Parathyroid adenoma (tissue), 2 donors: ENCODE measurements around the gene PROK1.
"Not testable (repeated sequence)": the region's sequence is repeated elsewhere in the genome, so short reads cannot be mapped to it uniquely, and the experiment has no call there.

Source experiments
- H2AFZ ChIP-seq: fragments of 300-600 bp; sonication (generic); one replicate; pipeline ENCODE4 v1.7.0; 2017; ENCODE audit warnings: antibody characterized with exemption, mild to moderate bottlenecking
- H3K27ac ChIP-seq: fragments of 300-600 bp; sonication (generic); one replicate; pipeline ENCODE4 v1.7.0; 2017
- H3K27me3 ChIP-seq: fragments of 300-600 bp; sonication (generic); one replicate; pipeline ENCODE4 v1.7.0; 2017; ENCODE audit warnings: low read length; ENCODE audit not compliant: control insufficient read depth, insufficient read depth
- H3K36me3 ChIP-seq: fragments of 300-600 bp; sonication (generic); one replicate; pipeline ENCODE4 v1.7.0; 2017; ENCODE audit warnings: low read length; ENCODE audit not compliant: control insufficient read depth, insufficient read depth
- H3K4me1 ChIP-seq: fragments of 300-600 bp; sonication (generic); one replicate; pipeline ENCODE4 v1.7.0; 2017; ENCODE audit warnings: control low read depth
- H3K4me2 ChIP-seq: fragments of 300-600 bp; sonication (generic); one replicate; pipeline ENCODE4 v1.7.0; 2017; ENCODE audit warnings: low read length
- H3K4me3 ChIP-seq: fragments of 300-600 bp; sonication (generic); one replicate; pipeline ENCODE4 v1.7.0; 2017; ENCODE audit warnings: low read depth, low read length
- H3K79me2 ChIP-seq: fragments of 300-600 bp; sonication (generic); one replicate; pipeline ENCODE4 v1.7.0; 2017; ENCODE audit warnings: control low read depth
- H3K9ac ChIP-seq: fragments of 300-600 bp; sonication (generic); one replicate; pipeline ENCODE4 v1.7.0; 2017; ENCODE audit warnings: mild to moderate bottlenecking
- H3K9me3 ChIP-seq: fragments of 300-600 bp; sonication (generic); one replicate; pipeline ENCODE4 v1.7.0; 2017; ENCODE audit warnings: low read length; ENCODE audit not compliant: control insufficient read depth
- TF ChIP-seq, protein P1 (sequence below): fragments of 300-600 bp; sonication (generic); IDR thresholded peaks from one replicate; pipeline ENCODE4 v1.7.0; 2017; ENCODE audit warnings: antibody characterized with exemption, mild to moderate bottlenecking
- donor health status: primary hyperparathyroidism.

Gene PROK1

DNA sequence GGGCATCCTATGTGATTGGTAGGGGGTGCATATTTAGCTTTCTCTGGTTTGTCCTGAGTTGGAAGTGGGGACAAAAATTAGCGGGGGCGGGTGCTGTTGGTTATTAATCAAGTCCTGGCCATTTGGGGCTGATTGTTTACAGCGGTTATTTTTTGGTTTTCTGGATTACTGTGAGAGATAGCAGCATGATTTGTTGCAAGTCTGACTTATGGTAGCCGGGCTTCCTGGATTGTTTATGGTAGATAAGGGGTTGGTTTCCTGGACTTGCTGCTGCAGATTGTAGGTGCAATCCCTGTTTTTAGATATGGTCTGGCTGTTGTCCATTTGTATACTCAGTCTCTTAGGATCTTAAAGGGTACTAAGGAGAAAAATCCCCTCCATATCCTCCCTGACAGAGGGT, 12.1 kb upstream of the PROK1 start:
- no peak overlapping the region for H3K27ac ChIP-seq
- no peaks in the 10 kb centered on the region for H3K27me3 ChIP-seq
- no peak overlapping the region for H3K9ac ChIP-seq
- H2AFZ ChIP-seq = no peak overlapping the region
- no peak overlapping the region for H3K4me2 ChIP-seq
- no peaks in the 10 kb centered on the region for H3K79me2 ChIP-seq
- TF ChIP-seq, protein P1, sequence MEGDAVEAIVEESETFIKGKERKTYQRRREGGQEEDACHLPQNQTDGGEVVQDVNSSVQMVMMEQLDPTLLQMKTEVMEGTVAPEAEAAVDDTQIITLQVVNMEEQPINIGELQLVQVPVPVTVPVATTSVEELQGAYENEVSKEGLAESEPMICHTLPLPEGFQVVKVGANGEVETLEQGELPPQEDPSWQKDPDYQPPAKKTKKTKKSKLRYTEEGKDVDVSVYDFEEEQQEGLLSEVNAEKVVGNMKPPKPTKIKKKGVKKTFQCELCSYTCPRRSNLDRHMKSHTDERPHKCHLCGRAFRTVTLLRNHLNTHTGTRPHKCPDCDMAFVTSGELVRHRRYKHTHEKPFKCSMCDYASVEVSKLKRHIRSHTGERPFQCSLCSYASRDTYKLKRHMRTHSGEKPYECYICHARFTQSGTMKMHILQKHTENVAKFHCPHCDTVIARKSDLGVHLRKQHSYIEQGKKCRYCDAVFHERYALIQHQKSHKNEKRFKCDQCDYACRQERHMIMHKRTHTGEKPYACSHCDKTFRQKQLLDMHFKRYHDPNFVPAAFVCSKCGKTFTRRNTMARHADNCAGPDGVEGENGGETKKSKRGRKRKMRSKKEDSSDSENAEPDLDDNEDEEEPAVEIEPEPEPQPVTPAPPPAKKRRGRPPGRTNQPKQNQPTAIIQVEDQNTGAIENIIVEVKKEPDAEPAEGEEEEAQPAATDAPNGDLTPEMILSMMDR = no peak
- H3K9me3 ChIP-seq = no peaks in the 10 kb centered on the region
- no peaks in the 10 kb centered on the region for H3K4me1 ChIP-seq
- no peak overlapping the region for H3K4me3 ChIP-seq
- no peaks in the 10 kb centered on the region for H3K36me3 ChIP-seq

DNA sequence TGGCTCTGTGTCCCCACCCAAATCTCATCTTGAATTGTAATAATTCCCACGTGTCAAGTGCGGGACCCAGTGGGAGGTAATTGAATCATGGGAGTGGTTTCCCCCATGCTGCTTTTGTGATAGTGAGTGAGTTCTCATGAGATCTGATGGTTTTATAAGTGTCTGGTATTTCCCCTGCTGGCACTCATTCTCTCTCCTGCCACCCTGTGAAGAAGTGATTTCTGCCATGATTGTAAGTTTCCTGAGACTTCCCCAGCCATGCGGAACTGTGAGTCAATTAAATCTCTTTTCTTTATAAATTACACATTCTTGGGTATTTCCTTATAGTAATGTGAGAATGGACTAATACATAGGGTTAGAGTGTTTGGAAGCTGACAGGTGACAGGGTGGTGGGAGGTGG, 11.1 kb upstream of the PROK1 start:
- H3K79me2 ChIP-seq, H3K27me3 ChIP-seq, H3K9ac ChIP-seq, H3K27ac ChIP-seq, H3K4me3 ChIP-seq, H3K4me2 ChIP-seq, H3K9me3 ChIP-seq, H3K36me3 ChIP-seq, H2AFZ ChIP-seq, H3K4me1 ChIP-seq: not testable (repeated sequence)

DNA sequence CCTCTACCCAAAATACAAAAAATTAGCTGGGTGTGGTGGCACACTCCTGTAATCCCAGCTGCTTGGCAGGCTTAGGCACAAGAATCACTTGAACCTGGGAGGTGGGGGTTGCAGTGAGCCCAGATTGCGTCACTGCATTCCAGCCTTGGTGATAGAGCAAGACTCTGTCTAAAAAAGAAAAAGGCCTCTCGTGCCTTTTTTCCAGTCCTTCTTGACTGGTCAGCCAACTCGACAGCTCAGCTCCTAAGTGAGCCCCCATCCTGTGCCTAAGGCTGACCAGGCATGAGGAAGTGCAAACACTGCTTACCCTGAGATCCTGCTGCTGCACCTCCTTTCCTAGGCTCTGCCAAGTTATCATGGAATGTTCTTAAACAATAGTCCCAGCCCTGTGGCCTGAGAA, 10.1 kb upstream of the PROK1 start:
- Histone ChIP-seq H3K9me3 (no peaks in the 10 kb centered on the region), H3K4me2 (no peak overlapping the region), H3K4me1 (no peaks in the 10 kb centered on the region), H3K4me3 (no peak overlapping the region), H3K9ac (no peak overlapping the region), H2AFZ (no peak overlapping the region), H3K27ac (no peak overlapping the region), H3K36me3 (no peaks in the 10 kb centered on the region), H3K79me2 (no peaks in the 10 kb centered on the region), H3K27me3 (no peaks in the 10 kb centered on the region)
- TF ChIP-seq, protein P1 = no peak

DNA sequence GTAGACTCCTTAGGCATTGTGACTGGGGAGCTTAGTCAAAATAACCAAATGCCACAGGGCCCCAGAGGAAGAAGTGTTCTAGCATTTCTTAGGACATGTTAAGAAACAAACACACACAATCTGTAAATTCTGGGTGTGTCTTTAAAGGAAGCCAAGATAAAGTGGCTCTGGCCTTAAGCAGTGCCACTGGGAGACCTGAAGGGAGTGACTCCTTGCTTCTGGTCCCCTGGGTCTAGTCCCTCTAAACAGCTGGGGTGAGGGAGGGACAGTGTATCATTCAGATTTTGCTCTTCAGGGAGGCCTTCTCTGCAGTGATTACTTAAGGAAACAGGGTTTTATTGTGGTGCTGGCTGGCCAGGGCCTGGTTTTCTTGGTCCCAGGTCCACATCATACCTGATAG, 9.1 kb upstream of the PROK1 start:
- Histone ChIP-seq H3K36me3 (no peaks in the 10 kb centered on the region), H3K9ac (no peak overlapping the region), H3K27ac (no peak overlapping the region), H3K4me3 (no peak overlapping the region), H3K9me3 (no peaks in the 10 kb centered on the region), H3K27me3 (no peaks in the 10 kb centered on the region), H3K4me1 (no peaks in the 10 kb centered on the region), H2AFZ (no peak overlapping the region), H3K4me2 (no peak overlapping the region), H3K79me2 (no peaks in the 10 kb centered on the region)
- TF ChIP-seq, protein P1 = no peak

DNA sequence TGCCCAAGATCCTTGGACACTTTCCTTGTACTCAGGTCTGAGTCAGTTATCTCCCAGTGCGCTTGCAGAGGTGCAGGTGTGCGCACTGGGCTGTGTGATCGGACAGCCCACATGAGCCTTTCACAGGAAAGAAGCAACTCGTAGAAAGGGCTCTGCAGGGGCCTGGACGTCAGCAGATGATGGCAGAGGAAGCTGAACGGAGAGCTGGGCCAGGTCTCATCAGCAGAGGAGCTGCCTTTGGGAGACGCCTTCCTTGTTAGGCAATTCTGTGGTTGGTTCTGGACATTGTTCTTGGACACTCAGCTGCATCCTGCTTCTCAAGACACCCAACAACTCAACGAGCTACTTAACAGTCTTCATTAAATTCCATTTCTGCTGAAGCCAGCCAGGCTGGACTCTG, 7.5 kb upstream of the PROK1 start:
- H3K27ac ChIP-seq = no peak overlapping the region
- H3K4me1 ChIP-seq = no peaks in the 10 kb centered on the region
- H2AFZ ChIP-seq = no peak overlapping the region
- no peaks in the 10 kb centered on the region for H3K9me3 ChIP-seq
- H3K4me2 ChIP-seq = no peak overlapping the region
- H3K9ac ChIP-seq = no peak overlapping the region
- H3K36me3 ChIP-seq = no peaks in the 10 kb centered on the region
- no peaks in the 10 kb centered on the region for H3K79me2 ChIP-seq
- no peak overlapping the region for H3K4me3 ChIP-seq
- no peaks in the 10 kb centered on the region for H3K27me3 ChIP-seq
- TF ChIP-seq, protein P1 = no peak
